Tibial nerve (tissue), 4 donors: ENCODE results near the gene KAZN. TPM values are rescaled to one million over a fixed set of nuclear protein-coding genes. Genes with fewer than 3 reads are reported as not detected.

Experiments used
- DNase-seq, 2 donors: peaks; one replicate each; pipeline ENCODE4 v3.0.0-alpha.2; 2019; ENCODE audit warnings: low spot score in 2 of 2
- H3K27ac ChIP-seq, 4 donors: fragments of 200-600 bp; sonication (generic) in 3 of 4; one replicate each; pipeline ENCODE4 v1.5.1; 2017 to 2019; ENCODE audit warnings: mild to moderate bottlenecking in 1 of 4
- H3K27me3 ChIP-seq, 2 donors: fragments of 200-600 bp; sonication (generic) in 1 of 2; one replicate each; pipeline versions ENCODE4 v1.5.1 to v1.6.0; 2017 to 2019
- H3K36me3 ChIP-seq, 3 donors: fragments of 200-600 bp; sonication (generic); one replicate each; pipeline ENCODE4 v1.5.1; 2018 to 2019
- H3K4me1 ChIP-seq, 4 donors: fragments of 200-600 bp; sonication (generic) in 3 of 4; one replicate each; pipeline ENCODE4 v1.5.1; 2017 to 2019
- H3K4me3 ChIP-seq, 4 donors: fragments of 200-600 bp; sonication (generic) in 3 of 4; one replicate each; pipeline ENCODE4 v1.5.1; 2017 to 2019; ENCODE audit warnings: mild to moderate bottlenecking in 1 of 4, moderate library complexity in 1 of 4
- H3K9me3 ChIP-seq, 4 donors: fragments of 200-600 bp; sonication (generic) in 3 of 4; one replicate each; pipeline ENCODE4 v1.5.1; 2017 to 2019
- EP300 ChIP-seq, 2 donors: sonication (generic); formaldehyde crosslinking; IDR thresholded peaks; one replicate each; pipeline ENCODE4 v1.6.1; 2017; ENCODE audit warnings: antibody characterized with exemption in 2 of 2, mild to moderate bottlenecking in 1 of 2
- POLR2A ChIP-seq, 2 donors: fragments of 450-650 bp; IDR thresholded peaks; one replicate each; pipeline ENCODE4 v1.6.1; 2017; ENCODE audit warnings: antibody characterized with exemption in 2 of 2, mild to moderate bottlenecking in 2 of 2, moderate library complexity in 2 of 2
- WGBS, 2 donors: methylation state at CpG; one replicate each; pipeline ENCODE4 v1.1.5; 2018; 5-methylcytosine and 5-hydroxymethylcytosine counted together
- total RNA-seq, 4 donors: library from RNA; depleted of rRNA; stranded (reverse); fragments of >200 nt; gene quantifications; one replicate each; pipeline ENCODE4 v1.1.0, GENCODE V29; 2016
- TF ChIP-seq, protein P1 (sequence below), 5 experiments: fragments of 200-600 bp in 3 of 5; fragments of 450-650 bp in 2 of 5; sonication (generic) in 3 of 5; IDR thresholded peaks; one replicate each; pipeline ENCODE4 v1.5.1; 2016 to 2019; ENCODE audit warnings: antibody characterized with exemption in 5 of 5, mild to moderate bottlenecking in 3 of 5, moderate library complexity in 2 of 5

KAZN gene
- total RNA-seq, 4 donors from 2014 or later = 16.0 to 29.2 (median 22.2) TPM

DNA sequence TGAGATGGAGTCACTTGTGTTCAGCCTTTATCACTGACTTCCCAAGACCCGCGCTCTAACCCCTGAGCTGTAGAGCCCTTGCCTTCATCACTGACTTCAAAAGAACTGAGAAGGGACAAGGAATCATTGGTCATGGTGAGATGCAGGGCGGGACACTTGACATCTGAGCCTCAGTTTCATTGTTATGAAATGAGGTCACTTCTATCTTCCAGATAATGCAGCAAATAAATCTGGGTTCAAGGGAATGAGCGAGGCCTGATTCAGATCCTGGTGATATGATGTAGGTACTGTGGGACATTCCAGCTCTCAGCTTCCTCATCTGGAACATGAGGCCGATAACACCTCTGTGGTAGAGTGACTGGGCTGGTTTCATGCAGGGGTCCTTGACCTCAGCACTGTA is 13.8 kb downstream of the KAZN start:
- H3K4me1 ChIP-seq = no peaks in the 10 kb centered on the region
- no peaks in the 10 kb centered on the region for H3K36me3 ChIP-seq
- 93 to 94% methylated on average over 5 of the region's 5 CpGs for WGBS, 2 donors
- TF ChIP-seq POLR2A (IDR thresholded peaks at IDR 0.05) = no peak
- TF ChIP-seq EP300 (IDR thresholded peaks at IDR 0.05) = no peak
- TF ChIP-seq, protein P1, sequence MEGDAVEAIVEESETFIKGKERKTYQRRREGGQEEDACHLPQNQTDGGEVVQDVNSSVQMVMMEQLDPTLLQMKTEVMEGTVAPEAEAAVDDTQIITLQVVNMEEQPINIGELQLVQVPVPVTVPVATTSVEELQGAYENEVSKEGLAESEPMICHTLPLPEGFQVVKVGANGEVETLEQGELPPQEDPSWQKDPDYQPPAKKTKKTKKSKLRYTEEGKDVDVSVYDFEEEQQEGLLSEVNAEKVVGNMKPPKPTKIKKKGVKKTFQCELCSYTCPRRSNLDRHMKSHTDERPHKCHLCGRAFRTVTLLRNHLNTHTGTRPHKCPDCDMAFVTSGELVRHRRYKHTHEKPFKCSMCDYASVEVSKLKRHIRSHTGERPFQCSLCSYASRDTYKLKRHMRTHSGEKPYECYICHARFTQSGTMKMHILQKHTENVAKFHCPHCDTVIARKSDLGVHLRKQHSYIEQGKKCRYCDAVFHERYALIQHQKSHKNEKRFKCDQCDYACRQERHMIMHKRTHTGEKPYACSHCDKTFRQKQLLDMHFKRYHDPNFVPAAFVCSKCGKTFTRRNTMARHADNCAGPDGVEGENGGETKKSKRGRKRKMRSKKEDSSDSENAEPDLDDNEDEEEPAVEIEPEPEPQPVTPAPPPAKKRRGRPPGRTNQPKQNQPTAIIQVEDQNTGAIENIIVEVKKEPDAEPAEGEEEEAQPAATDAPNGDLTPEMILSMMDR (IDR thresholded peaks at IDR 0.05) = no peak
- DNase-seq = no peak
- no peak overlapping the region for H3K27ac ChIP-seq
- H3K4me3 ChIP-seq = no peak overlapping the region
- no peaks in the 10 kb centered on the region for H3K27me3 ChIP-seq
- H3K9me3 ChIP-seq = peaks cover 0 to 1% (median 0%) of the 10 kb centered on the region in 4 donors

DNA sequence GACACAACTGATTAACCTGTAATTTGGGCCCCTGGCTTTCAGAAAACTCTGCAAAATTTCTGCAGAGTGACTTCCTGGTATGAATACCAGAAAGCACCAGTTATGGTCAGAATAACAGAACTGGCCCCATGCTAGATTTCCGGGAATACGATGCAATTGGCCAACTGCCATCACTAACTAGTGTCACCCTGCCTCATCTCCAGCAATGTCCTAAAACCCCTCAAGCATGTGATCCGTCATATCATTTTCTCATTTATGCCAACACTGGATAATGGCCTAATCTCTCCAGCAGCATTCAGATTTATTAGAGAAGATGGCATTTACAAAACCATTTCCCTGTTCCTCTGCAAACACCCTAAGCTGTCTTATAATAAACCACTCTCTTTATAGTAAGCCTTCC is 15.4 kb downstream of the KAZN start:
- Histone ChIP-seq H3K9me3 (peaks cover 0 to 18% (median 0%) of the 10 kb centered on the region in 4 donors), H3K36me3 (no peaks in the 10 kb centered on the region), H3K27me3 (no peaks in the 10 kb centered on the region), H3K4me1 (no peaks in the 10 kb centered on the region), H3K27ac (no peak overlapping the region), H3K4me3 (no peak overlapping the region)
- no peak for DNase-seq
- WGBS, 2 donors = 54 to 55% methylated on average over 3 of the region's 3 CpGs
- TF ChIP-seq POLR2A (IDR thresholded peaks at IDR 0.05) (no peak), EP300 (IDR thresholded peaks at IDR 0.05) (no peak)
- TF ChIP-seq, protein P1 (IDR thresholded peaks at IDR 0.05) = no peak

DNA sequence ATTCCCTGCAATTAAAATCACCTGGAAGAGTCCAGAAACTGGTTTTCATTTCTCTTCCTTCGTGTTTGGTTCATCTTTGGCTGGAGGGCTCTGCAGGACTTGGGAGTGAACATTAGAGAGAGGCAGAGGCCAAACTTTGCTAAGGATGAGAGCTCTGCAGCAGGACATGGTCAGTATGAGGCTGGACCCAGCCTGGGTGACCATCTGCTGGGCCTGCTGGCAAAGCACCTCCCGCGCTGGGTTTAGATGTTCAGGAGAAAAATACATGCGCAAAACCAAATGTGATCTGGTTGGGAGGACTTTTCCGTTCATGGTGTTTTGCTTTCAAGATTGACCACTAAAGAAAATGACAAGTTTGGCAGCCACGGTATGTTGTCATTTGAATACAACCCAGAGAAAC is 15.9 kb downstream of the KAZN start:
- 79 to 90% methylated on average over 6 of the region's 6 CpGs for WGBS, 2 donors
- H3K36me3 ChIP-seq = no peaks in the 10 kb centered on the region
- H3K4me3 ChIP-seq = no peak overlapping the region
- peaks cover 0 to 20% (median 0%) of the 10 kb centered on the region in 4 donors for H3K9me3 ChIP-seq
- H3K4me1 ChIP-seq = no peaks in the 10 kb centered on the region
- no peak for DNase-seq
- no peaks in the 10 kb centered on the region for H3K27me3 ChIP-seq
- TF ChIP-seq, protein P1 (IDR thresholded peaks at IDR 0.05) = no peak
- TF ChIP-seq POLR2A (IDR thresholded peaks at IDR 0.05) (no peak), EP300 (IDR thresholded peaks at IDR 0.05) (no peak)
- H3K27ac ChIP-seq = no peak overlapping the region

DNA sequence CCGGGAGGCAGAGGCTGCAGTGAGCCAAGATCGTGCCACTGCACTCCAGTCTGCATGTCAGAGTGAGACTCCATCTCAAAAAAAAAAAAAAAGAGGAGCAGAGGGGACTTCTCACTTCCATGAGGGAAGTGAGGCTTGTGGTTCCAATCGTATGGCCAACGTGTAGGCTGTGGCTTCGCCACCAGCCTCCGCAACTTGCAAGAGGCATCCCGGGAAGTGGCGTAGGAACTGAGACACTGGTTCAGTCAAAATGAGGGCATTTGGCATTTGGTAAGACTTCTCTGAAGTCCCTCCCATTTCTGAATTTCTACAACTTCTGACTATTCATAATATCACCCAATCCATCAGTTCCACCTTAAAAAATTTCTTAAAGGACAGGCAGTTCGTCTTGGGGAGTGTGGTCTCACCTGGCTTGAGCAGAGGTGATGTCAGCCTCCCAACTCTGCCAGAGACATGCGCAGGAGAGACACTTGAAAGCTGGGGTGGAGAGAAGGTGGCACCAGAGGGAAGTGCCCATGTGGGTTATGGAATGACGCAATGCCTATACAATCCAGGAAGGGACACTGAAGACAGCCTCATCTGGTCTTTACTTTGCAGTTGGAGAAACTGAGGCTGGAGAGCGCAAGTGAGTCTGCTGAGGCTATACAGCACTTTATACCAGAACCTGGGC is 17.2 kb downstream of the KAZN start:
- Histone ChIP-seq H3K4me3 (no peak overlapping the region), H3K27me3 (no peaks in the 10 kb centered on the region), H3K9me3 (peaks cover 0 to 20% (median 0%) of the 10 kb centered on the region in 4 donors), H3K27ac (no peak overlapping the region), H3K4me1 (no peaks in the 10 kb centered on the region), H3K36me3 (no peaks in the 10 kb centered on the region)
- 82 to 87% methylated on average over 12 of the region's 12 CpGs for WGBS, 2 donors
- no peak for TF ChIP-seq EP300 (IDR thresholded peaks at IDR 0.05)
- no peak for DNase-seq

DNA sequence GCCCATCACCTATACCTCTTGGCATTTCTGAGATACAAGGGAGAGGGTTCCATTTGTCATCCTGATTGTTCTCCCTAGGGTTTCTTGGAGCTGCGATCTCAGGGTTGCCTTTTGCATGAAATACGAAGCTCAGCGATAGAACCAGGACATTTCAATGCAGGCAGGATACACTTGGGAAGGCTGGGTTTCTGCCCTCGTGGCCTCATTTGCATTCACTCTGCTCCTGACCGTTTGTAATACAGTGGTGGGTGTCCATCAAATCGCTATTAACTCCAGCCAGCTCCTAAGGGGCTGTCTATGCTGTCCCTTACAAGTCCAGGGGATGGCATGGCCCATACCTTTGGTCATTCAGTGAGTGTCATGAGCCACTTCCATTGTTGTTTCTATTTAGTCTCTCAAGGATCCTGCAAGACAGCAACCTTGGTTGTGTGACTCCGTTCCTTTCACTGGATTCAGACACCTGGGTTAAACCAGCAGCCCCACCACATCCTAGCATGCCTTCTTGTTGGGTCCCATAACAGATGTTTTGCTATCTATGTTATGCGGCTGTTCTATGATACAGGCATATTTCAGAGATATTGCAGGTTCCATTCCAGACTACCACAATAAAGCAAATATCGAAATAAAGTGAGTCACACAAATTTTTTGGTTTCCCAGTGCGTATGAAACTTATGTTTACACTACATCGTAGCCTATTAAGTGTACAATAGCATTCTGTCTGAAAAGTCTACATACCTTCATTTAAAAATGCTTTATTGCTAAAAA is 18.3 kb downstream of the KAZN start:
- WGBS, 2 donors = 74 to 81% methylated on average over 11 of the region's 11 CpGs
- TF ChIP-seq, protein P1 (IDR thresholded peaks at IDR 0.05) = no peak
- no peak for TF ChIP-seq EP300 (IDR thresholded peaks at IDR 0.05)
- TF ChIP-seq POLR2A (IDR thresholded peaks at IDR 0.05) = no peak
- Histone ChIP-seq H3K4me3 (no peak overlapping the region), H3K36me3 (no peaks in the 10 kb centered on the region), H3K27me3 (no peaks in the 10 kb centered on the region), H3K4me1 (no peaks in the 10 kb centered on the region), H3K27ac (no peak overlapping the region), H3K9me3 (peaks cover 0 to 20% (median 0%) of the 10 kb centered on the region in 4 donors)
- DNase-seq = no peak
